Measurements from ENCODE around the gene C14orf39. TPM values are rescaled to one million over a fixed set of nuclear protein-coding genes. Genes with fewer than 3 reads are reported as not detected.
"Not testable (repeated sequence)": the region's sequence is repeated elsewhere in the genome, so short reads cannot be mapped to it uniquely, and the experiment has no call there.

The C14orf39 gene
- polyA plus RNA-seq, 3 donors, result 0.21 to 0.47 (median 0.43) TPM

DNA sequence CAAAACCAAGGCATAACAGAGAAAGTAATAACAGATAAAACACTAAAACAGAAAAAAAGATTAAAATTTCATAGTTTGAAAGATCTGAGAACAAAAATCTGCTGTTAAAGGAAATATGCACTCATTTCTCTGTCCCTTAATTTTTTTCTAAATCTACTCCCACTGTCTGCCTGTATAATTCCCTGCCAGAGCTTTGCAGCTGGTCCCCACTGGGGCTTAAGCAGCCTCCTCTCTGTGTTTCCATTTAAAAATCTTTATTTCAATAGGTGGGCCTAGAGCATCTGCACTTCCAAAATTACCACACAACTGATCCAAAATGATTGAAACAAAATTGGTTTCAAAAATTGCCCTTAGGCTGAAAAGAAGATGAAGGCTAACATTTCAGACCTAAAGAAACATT lies 16.7 kb upstream of the C14orf39 start:
- DNase-seq (ENCODE audit: low read depth in 3 of 3, low spot score in 2 of 3), result no peak

GRCh38 chr14:60495946-60496345 lies 10.1 kb upstream of the C14orf39 start:
- no peak for DNase-seq (ENCODE audit: low read depth in 3 of 3, low spot score in 2 of 3)

DNA sequence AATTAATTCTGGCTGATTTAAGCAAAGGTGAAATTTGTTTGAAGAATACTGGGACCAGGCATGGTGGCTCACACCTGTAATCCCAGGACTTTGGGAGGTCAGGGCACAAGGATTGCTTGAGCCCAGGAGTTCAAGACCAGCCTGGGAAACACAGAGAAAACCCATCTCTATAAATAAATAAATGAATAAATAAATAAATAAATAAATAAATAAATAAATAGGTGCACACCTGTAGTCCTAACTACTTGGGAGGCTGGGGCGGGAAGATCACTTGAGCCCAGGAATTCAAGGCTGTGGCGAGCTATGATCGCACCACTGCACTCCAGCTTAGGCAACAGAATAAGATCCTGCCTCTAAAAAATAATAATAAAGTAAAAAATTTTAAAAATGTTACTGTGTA lies 4.4 kb upstream of the C14orf39 start:
- no peak for DNase-seq (ENCODE audit: low read depth in 3 of 3, low spot score in 2 of 3)

DNA sequence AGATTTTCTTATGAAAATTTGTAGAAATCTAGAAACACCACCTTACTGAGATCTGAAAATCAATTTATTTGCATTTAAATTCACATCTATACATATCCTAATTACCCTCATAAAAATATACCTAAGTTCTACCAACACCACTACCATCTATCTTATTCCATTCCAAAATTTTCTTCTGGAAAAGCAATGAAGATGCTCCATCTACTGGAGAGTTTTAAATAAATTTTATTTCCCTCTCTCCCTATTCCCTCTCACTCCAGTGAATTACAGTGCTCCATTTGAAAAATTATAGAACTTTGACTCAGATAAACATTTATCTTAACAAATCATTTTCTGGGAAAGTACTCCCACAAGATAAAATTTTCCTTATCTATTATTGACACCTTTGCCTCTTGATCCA lies 2.3 kb upstream of the C14orf39 start:
- DNase-seq (ENCODE audit: low read depth in 3 of 3, low spot score in 2 of 3), result no peak

GRCh38 chr14:60487211-60487610 lies 1.3 kb upstream of the C14orf39 start:
- DNase-seq (ENCODE audit: low read depth in 3 of 3, low spot score in 2 of 3), result no peak

- DNase-seq (ENCODE audit: low read depth in 3 of 3, low spot score in 2 of 3), result no peak
Observed at GRCh38 chr14:60485057-60485597, 736 bp downstream of the C14orf39 start.

DNA sequence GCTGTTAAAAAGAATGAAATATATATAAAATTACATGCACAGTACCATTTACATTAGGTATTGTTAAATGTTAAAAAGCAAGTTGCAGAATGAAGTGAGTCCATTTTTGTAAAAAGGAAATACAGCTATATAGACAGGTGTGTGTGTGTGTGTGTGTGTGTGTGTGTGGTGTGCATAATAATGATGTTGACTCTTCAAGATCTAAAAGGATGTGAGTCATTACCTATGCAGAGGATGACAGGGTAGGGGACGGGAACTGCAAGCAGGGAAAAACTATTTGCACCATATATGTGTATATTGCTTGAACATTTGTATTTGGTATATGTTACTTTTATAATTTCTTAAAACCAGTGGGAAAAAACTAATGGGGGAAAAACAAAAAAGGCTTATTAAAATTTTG lies 3.1 kb downstream of the C14orf39 start:
- DNase-seq (ENCODE audit: low read depth in 3 of 3, low spot score in 2 of 3), result no peak

DNA sequence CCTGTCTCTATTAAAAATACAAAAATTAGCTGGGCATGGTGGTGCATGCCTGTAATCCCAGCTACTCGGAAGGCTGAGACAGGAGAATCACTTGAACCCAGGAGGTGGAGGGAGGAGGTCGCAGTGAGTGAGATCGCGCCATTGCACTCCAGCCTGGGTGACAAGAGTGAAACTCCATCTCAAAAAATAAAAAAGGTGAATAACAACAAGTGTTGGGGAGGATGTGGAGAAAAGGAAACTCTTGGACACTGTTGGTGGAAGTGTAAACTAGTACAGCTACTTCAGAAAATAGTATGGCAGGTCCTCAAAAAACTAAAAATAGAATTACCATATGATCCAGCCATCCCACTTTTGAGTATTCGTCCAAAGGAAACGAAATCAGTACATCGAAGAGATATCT lies 5.6 kb downstream of the C14orf39 start:
- DNase-seq (ENCODE audit: low read depth in 3 of 3, low spot score in 2 of 3), result not testable (repeated sequence)

- DNase-seq (ENCODE audit: low read depth in 3 of 3, low spot score in 2 of 3), result no peak
Observed at GRCh38 chr14:60455875-60456274, 30.0 kb downstream of the C14orf39 start.

DNA sequence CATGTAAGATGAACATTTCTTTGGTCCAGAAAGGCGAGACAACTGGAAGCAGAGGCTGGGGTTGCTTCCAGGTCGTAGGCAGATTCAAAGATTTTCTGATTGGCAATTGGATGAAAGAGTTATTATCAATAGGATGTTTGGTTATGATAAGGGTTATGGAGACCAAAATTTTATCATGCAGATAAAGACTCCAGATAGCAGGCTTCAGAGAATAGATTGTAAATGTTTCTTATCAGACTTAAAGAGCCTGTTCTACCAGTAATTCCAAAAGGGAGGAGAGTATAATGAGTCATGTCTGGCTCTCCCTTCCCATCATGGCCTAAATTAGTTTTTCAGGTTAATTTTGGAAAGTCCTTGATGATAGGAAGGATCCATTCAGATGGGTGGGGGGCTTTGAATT lies 55.6 kb downstream of the C14orf39 start:
- DNase-seq (ENCODE audit: low read depth in 3 of 3, low spot score in 2 of 3), result no peak

- DNase-seq (ENCODE audit: low read depth in 3 of 3, low spot score in 2 of 3), result no peak
Observed at GRCh38 chr14:60420050-60420449, 65.8 kb downstream of the C14orf39 start.

DNA sequence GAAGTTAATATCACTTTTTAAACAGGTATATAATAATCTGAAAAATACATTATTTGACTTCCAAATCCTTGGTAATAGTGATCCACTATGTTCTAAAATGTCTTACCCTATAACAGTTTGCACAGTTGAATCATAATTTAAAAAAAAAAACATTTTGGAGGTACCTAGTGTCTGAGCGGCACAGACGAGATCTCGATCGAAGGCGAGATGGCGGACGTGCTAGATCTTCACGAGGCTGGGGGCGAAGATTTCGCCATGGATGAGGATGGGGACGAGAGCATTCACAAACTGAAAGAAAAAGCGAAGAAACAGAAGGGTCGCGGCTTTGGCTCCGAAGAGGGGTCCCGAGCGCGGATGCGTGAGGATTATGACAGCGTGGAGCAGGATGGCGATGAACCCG lies 88.3 kb downstream of the C14orf39 start:
- DNase-seq (ENCODE audit: low read depth in 3 of 3, low spot score in 2 of 3), result not testable (repeated sequence)

- no peak for DNase-seq (ENCODE audit: low read depth in 3 of 3, low spot score in 2 of 3)
Observed at GRCh38 chr14:60396718-60397343, 89.0 kb downstream of the C14orf39 start.

Other genes with a start within 250 kb of the C14orf39 start
- gene PPM1A, start 236.8 kb downstream of the C14orf39 start, polyA plus RNA-seq (ENCODE audit: insufficient read length in 3 of 3), result 10 to 100 TPM; 82.8 to 84.4 (median 84.3) TPM
- not detected for gene SIX6, start 23.1 kb upstream of the C14orf39 start, polyA plus RNA-seq (ENCODE audit: insufficient read length in 3 of 3)
- 10 to 100 TPM in 2 of 3 donors, 1 to 10 TPM in 1; 7.5 to 12.4 (median 10.3) TPM for gene SIX1, start 163.4 kb upstream of the C14orf39 start, polyA plus RNA-seq (ENCODE audit: insufficient read length in 3 of 3)
- gene SIX4, start 238.3 kb upstream of the C14orf39 start, polyA plus RNA-seq (ENCODE audit: insufficient read length in 3 of 3), result 1 to 10 TPM; 6.5 to 7.3 (median 6.9) TPM
- 10 to 100 TPM; 50.3 to 57.2 (median 53.1) TPM for gene MNAT1, start 248.7 kb upstream of the C14orf39 start, polyA plus RNA-seq (ENCODE audit: insufficient read length in 3 of 3)

All from right renal cortex interstitium (tissue), 3 donors.